GM12878 (cell line): ENCODE measurements around the gene FUZ. TPM values are rescaled to one million over a fixed set of nuclear protein-coding genes. Genes with fewer than 3 reads are reported as not detected.
A peak's percentile ranks its signal among the peaks of the same experiment; 100 is the strongest.

Source experiments
- ATAC-seq: fragments of 200-7000 bp; cut with Tn5 transposase; 3 replicates; pipeline ENCODE4 v1.9.1; 2020; ENCODE audit warnings: mild to moderate bottlenecking, moderate library complexity
- BruUV-seq: library from RNA; stranded (reverse); fragments of 400-500 nt; replicated peaks from 2 replicates; lab custom pipeline; 2021; lab: Mats Ljungman, UMichigan
- CTCF ChIA-PET: fragments of 300-600 bp; sonication (Branson Sonifier 250); formaldehyde crosslinking; extraction: SDS; loops from one replicate; lab custom pipeline; 2021; ENCODE audit warnings: inconsistent platforms; lab: Yijun Ruan, JAX
- POLR2A ChIA-PET: fragments of 350-600 bp; formaldehyde crosslinking; extraction: SDS; loops from one replicate; lab custom pipeline; 2021; ENCODE audit warnings: inconsistent platforms; lab: Charles Lee
- RAD21 ChIA-PET: fragments of 300-600 bp; sonication (Branson Sonifier 250); formaldehyde crosslinking; loops from one replicate; lab custom pipeline; 2023; ENCODE audit warnings: antibody characterized with exemption; ENCODE audit not compliant: unreplicated experiment; lab: Charles Lee
- SMC1A ChIA-PET: fragments of 300-600 bp; sonication (Branson Sonifier 250); formaldehyde crosslinking; loops from one replicate; lab custom pipeline; 2023; ENCODE audit not compliant: unreplicated experiment, uncharacterized antibody; lab: Charles Lee
- DNase-seq: peaks from one replicate; pipeline ENCODE4 v3.0.0-alpha.2; 2011; ENCODE audit warnings: low read depth, low spot score
- FAIRE-seq: peaks from 3 replicates; lab custom pipeline; 2011; peaks lifted over from hg19 to GRCh38; lab: Jason Lieb, UNC
- H2AFZ ChIP-seq: 2 replicates; pipeline ENCODE4 v1.6.0; 2011; ENCODE audit warnings: low read depth, low read length, control low read depth; ENCODE audit not compliant: control insufficient read depth
- H3K27ac ChIP-seq: 2 replicates; pipeline ENCODE4 v1.5.1; 2011; ENCODE audit warnings: control low read depth; ENCODE audit not compliant: control insufficient read depth, insufficient read depth
- H3K27me3 ChIP-seq, 2 experiments: replicated peaks in 1 of 2; 2 replicates each; pipeline versions ENCODE4 v1.6.0 to v1.6.1; 2011; ENCODE audit warnings: low read length in 1 of 2; ENCODE audit not compliant: control insufficient read depth in 2 of 2, insufficient read depth in 2 of 2
- H3K36me3 ChIP-seq, 2 experiments: 2 replicates each; pipeline ENCODE4 v1.5.1; 2011; ENCODE audit warnings: low read length in 1 of 2; ENCODE audit not compliant: control insufficient read depth in 2 of 2, insufficient read depth in 2 of 2
- H3K4me1 ChIP-seq: 2 replicates; pipeline ENCODE4 v1.6.1; 2011; ENCODE audit warnings: mild to moderate bottlenecking, low read length, moderate library complexity, mixed read lengths; ENCODE audit not compliant: control insufficient read depth, insufficient read depth
- H3K4me2 ChIP-seq: 2 replicates; pipeline ENCODE4 v1.6.0; 2011; ENCODE audit warnings: control low read depth; ENCODE audit not compliant: control insufficient read depth, insufficient read depth
- H3K4me3 ChIP-seq: fragments of 200-600 bp; sonication (generic); 2 replicates; pipeline ENCODE4 v1.5.1; 2016
- H3K79me2 ChIP-seq: 2 replicates; pipeline ENCODE4 v1.6.0; 2011; ENCODE audit warnings: low read length; ENCODE audit not compliant: control insufficient read depth, insufficient read depth
- H3K9ac ChIP-seq: 2 replicates; pipeline ENCODE4 v1.8.0; 2011; ENCODE audit warnings: low read length, control low read depth, mixed read lengths; ENCODE audit not compliant: control insufficient read depth, insufficient read depth
- H3K9me3 ChIP-seq: replicated peaks from 3 replicates; pipeline ENCODE4 v1.5.1; 2011; ENCODE audit warnings: mild to moderate bottlenecking, low read length; ENCODE audit not compliant: control insufficient read depth, insufficient read depth
- H4K20me1 ChIP-seq: 2 replicates; pipeline ENCODE4 v1.6.0; 2011; ENCODE audit not compliant: control insufficient read depth, insufficient read depth
- BHLHE40 ChIP-seq, 2 experiments: fragments of 450-650 bp in 1 of 2; IDR thresholded peaks; 2 replicates each; pipeline ENCODE4 v1.6.1; 2011 to 2017; ENCODE audit warnings: low read depth in 2 of 2, borderline replicate concordance in 1 of 2, improper control_type of control experiment in 1 of 2, low read length in 1 of 2, mild to moderate bottlenecking in 1 of 2
- EED ChIP-seq: sonication (generic); IDR thresholded peaks from 2 replicates; pipeline ENCODE4 v1.6.1; 2016; ENCODE audit warnings: antibody characterized with exemption, low read depth
- ESRRA ChIP-seq: IDR thresholded peaks from 2 replicates; pipeline ENCODE4 v1.6.1; 2012; ENCODE audit warnings: mild to moderate bottlenecking, low read length, improper control_type of control experiment
- FOS ChIP-seq: IDR thresholded peaks from 3 replicates; pipeline ENCODE4 v1.6.1; 2011; ENCODE audit warnings: borderline replicate concordance; ENCODE audit not compliant: insufficient read length; ENCODE audit errors: extremely low read depth
- KDM1A ChIP-seq: fragments of 200-600 bp; sonication (generic); IDR thresholded peaks from 2 replicates; pipeline ENCODE4 v1.6.1; 2016; ENCODE audit warnings: borderline replicate concordance
- MEF2A ChIP-seq: IDR thresholded peaks from 2 replicates; pipeline ENCODE4 v1.6.1; 2011; ENCODE audit warnings: low read depth, mild to moderate bottlenecking, low read length, moderate library complexity; ENCODE audit not compliant: insufficient read depth
- NR2C2 ChIP-seq: IDR thresholded peaks from 2 replicates; pipeline ENCODE4 v1.6.1; 2011; ENCODE audit warnings: borderline replicate concordance, low read depth; ENCODE audit not compliant: control insufficient read depth, insufficient read length
- RB1 ChIP-seq: fragments of 450-650 bp; formaldehyde crosslinking; IDR thresholded peaks from 2 replicates; pipeline ENCODE4 v1.6.1; 2017; ENCODE audit warnings: mild to moderate bottlenecking, borderline replicate concordance
- SIN3A ChIP-seq: IDR thresholded peaks from 2 replicates; pipeline ENCODE4 v1.6.1; 2012; ENCODE audit warnings: low read depth, low read length, improper control_type of control experiment
- SIX5 ChIP-seq: IDR thresholded peaks from 2 replicates; pipeline ENCODE4 v1.6.1; 2011; ENCODE audit warnings: mild to moderate bottlenecking, low read depth, low read length, moderate library complexity; ENCODE audit not compliant: severe bottlenecking
- YY1 ChIP-seq: IDR thresholded peaks from 2 replicates; pipeline ENCODE4 v1.6.1; 2011; ENCODE audit warnings: low read depth, mild to moderate bottlenecking, low read length
- WGBS: methylation state at CpG from one replicate; pipeline ENCODE4 v1.1.6; 2016; ENCODE audit warnings: low lambda C conversion rate; ENCODE audit not compliant: insufficient replicate concordance, insufficient coverage; ENCODE audit errors: missing lambda C conversion rate; 5-methylcytosine and 5-hydroxymethylcytosine counted together
- in situ Hi-C: fragments of 300-500 bp; cut with MboI; formaldehyde crosslinking; loops from 9 replicates; pipeline ENCODE4 v1.14.3; 2018; ENCODE audit warnings: mixed read lengths
- intact Hi-C: fragments of 100-400 bp; cut with micrococcal nuclease; formaldehyde crosslinking; loops from one replicate; pipeline ENCODE4 v1.14.2; 2022; ENCODE audit not compliant: unreplicated experiment
- polyA plus RNA-seq, 11 experiments: library from polyadenylated mRNA; depleted of rRNA in 4 of 11; unstranded in 6 of 11; stranded (reverse) in 5 of 11; fragments of >200 nt; fragmentation: Nextera tagmentation in 4 of 11; fragmentation: Illumina TruSeq in 1 of 11; extraction: Ambion mirVana in 4 of 11; extraction: Trizol in 1 of 11; gene quantifications; 1 replicate in 1 of 11; 2 replicates in 10 of 11; pipeline versions ENCODE4 v1.2.1 to v1.2.3, GENCODE V29; 2011 to 2016; ENCODE audit warnings: inconsistent platforms in 2 of 11, missing spikeins in 2 of 11, low read depth in 1 of 11
- total RNA-seq, 4 experiments: library from RNA; depleted of rRNA in 3 of 4; stranded (reverse); fragments of >200 nt in 3 of 4; fragmentation: Illumina TruSeq in 1 of 4; extraction: Trizol in 1 of 4; gene quantifications; 2 replicates each; pipeline versions ENCODE4 v1.2.1 to v1.2.3, GENCODE V29; 2013 to 2021
- TF ChIP-seq, protein P1 (sequence below): fragments of 450-650 bp; conservative IDR thresholded peaks from 2 replicates; pipeline ENCODE4 v1.6.1; 2017; ENCODE audit warnings: mild to moderate bottlenecking, moderate library complexity
- TF ChIP-seq, protein P2 (sequence below): fragments of 450-650 bp; IDR thresholded peaks from 2 replicates; pipeline ENCODE4 v1.6.1; 2016; ENCODE audit warnings: mild to moderate bottlenecking
- TF ChIP-seq, protein P3 (sequence below): IDR thresholded peaks from 2 replicates; pipeline ENCODE4 v1.6.1; 2011; ENCODE audit warnings: borderline replicate concordance, low read depth, mild to moderate bottlenecking, moderate library complexity, low read length; ENCODE audit not compliant: insufficient read depth, poor library complexity, severe bottlenecking

The FUZ gene
- total and polyA plus RNA-seq, 10 of the 15 experiments (the other 5 are each of a cell fraction or from before 2014, with no cell fraction given), result 0.18 to 11.5 (median 8.8) TPM

DNA sequence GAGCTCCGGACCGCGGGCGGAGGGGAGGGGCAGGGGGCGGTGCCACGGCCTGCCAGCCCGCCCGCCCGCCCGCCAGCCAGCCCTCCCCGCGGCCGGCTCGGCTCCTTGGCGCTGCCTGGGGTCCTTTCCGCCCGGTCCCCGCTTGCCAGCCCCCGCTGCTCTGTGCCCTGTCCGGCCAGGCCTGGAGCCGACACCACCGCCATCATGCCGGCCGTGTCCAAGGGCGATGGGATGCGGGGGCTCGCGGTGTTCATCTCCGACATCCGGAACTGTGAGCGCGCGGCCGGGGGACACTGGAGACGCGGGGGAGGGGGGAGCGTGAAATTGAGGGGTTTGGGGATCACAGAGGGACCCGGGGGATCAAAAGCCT lies 46.2 kb downstream of the FUZ start, which contains the start of gene AP2A1 (continued):
- TF ChIP-seq, protein P1, sequence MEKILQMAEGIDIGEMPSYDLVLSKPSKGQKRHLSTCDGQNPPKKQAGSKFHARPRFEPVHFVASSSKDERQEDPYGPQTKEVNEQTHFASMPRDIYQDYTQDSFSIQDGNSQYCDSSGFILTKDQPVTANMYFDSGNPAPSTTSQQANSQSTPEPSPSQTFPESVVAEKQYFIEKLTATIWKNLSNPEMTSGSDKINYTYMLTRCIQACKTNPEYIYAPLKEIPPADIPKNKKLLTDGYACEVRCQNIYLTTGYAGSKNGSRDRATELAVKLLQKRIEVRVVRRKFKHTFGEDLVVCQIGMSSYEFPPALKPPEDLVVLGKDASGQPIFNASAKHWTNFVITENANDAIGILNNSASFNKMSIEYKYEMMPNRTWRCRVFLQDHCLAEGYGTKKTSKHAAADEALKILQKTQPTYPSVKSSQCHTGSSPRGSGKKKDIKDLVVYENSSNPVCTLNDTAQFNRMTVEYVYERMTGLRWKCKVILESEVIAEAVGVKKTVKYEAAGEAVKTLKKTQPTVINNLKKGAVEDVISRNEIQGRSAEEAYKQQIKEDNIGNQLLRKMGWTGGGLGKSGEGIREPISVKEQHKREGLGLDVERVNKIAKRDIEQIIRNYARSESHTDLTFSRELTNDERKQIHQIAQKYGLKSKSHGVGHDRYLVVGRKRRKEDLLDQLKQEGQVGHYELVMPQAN, result peak; percentile 41; the same call in 1 of the 2 replicates
- no peak for TF ChIP-seq NR2C2
- no peak for TF ChIP-seq RB1
- peak; percentile 54; the same call in 1 of the 2 replicates for TF ChIP-seq SIN3A

DNA sequence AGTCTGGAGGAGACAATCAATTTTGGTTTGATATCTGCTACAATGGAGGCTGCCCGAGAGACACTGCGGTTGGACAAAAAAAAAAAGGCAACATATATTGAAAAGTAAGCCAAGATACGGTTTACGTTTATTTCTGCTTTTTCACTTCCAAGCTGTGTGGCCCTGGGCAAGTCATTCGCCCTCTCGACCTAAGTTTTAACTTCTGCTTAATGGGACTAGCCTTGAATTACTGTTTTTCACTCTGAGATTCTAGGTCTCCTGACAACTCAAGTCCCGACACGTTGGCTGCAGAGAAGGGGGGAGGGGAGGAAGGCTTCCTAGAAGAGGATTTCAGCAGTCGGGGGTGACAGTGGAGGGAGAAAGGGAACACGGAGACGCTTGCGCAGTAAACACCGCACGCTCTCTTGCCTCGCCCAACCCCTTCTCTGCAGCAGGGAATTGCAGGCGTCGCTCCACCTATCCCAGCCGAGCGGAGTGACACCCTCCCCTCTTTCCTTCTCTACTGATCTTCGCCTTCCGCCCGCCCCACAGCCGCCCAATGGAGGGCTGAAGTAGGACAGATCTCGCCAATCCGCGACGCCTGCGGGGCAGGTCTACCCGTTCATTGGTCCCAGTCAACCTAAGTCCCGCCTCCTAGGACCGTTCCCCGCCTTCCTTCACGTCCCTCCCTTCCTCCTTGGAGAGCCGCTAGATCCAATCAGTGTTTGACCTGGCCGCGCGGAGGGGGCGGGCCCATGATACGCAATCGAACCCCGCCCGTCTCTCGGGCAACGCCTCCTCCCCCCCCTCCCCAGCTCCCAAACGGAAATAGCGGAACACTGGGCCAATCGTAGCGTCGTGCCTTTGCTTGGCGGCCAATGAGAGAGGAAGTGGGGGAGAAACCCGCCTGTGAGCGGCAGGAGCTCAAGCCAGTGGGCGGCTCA lies 46.8 kb downstream of the FUZ start:
- ChIA-PET RAD21 (interaction anchor here (0.6 to 1.7 kb wide), 12 partner anchors 35 to 1121 kb away, joined by 3 to 12 read pairs (median 4); partner anchors contain the start of genes AKT1S1, PRMT1, RRAS and SCAF1), POLR2A (interaction anchor here (0.5 to 1.6 kb wide), 25 partner anchors 9 to 1028 kb away, joined by 3 to 14 read pairs (median 4); partner anchors contain the start of genes AKT1S1, BCL2L12, FUZ and IRF3), CTCF (interaction anchor here (0.6 to 1.4 kb wide), 3 partner anchors 94 to 790 kb away, joined by 3 read pairs; no protein-coding TSS in a partner anchor), SMC1A (interaction anchor here (0.6 to 1.9 kb wide), 6 partner anchors 47 to 111 kb away, joined by 3 to 5 read pairs (median 4); partner anchors contain the start of genes AKT1S1, FUZ, MED25 and PTOV1)
- Histone ChIP-seq H3K36me3 (no peaks in the 10 kb centered on the region), H3K9ac (peak overlapping the region; percentile 74), H3K4me2 (peak overlapping the region; percentile 90), H4K20me1 (no peaks in the 10 kb centered on the region), H3K27ac (peak overlapping the region; percentile 89), H3K4me3 (peak overlapping the region; percentile 89), H3K9me3 (no peaks in the 10 kb centered on the region), H2AFZ (peak overlapping the region; percentile 98), H3K27me3 (no peaks in the 10 kb centered on the region; a peak in 1 of 4 replicates), H3K4me1 (peaks cover 15% of the 10 kb centered on the region; the same call in 1 of the 2 replicates), H3K79me2 (peaks cover 24% of the 10 kb centered on the region)
- intact Hi-C loops (loop anchor here (5.0 kb wide), 2 partner anchors 41 to 101 kb away; partner anchors contain the start of gene PNKP), in situ Hi-C loops (no loop called here)
- ATAC-seq (peak; percentile 96), DNase-seq (peak; percentile 100), FAIRE-seq (peak; percentile 100)
- WGBS, result under 1% methylated on average over 49 of the region's 53 CpGs
- BruUV-seq, result TSS peak; percentile 99
- TF ChIP-seq SIX5, result no peak
- TF ChIP-seq BHLHE40 (IDR thresholded peaks at IDR 0.05; ENCODE audit: borderline replicate concordance in 1 of 2, low read depth in 2 of 2, low read length in 1 of 2), result peak; percentile 24 to 31; a peak in 2 of 4 replicates
- TF ChIP-seq FOS, result peak; percentile 88
- TF ChIP-seq, protein P2, sequence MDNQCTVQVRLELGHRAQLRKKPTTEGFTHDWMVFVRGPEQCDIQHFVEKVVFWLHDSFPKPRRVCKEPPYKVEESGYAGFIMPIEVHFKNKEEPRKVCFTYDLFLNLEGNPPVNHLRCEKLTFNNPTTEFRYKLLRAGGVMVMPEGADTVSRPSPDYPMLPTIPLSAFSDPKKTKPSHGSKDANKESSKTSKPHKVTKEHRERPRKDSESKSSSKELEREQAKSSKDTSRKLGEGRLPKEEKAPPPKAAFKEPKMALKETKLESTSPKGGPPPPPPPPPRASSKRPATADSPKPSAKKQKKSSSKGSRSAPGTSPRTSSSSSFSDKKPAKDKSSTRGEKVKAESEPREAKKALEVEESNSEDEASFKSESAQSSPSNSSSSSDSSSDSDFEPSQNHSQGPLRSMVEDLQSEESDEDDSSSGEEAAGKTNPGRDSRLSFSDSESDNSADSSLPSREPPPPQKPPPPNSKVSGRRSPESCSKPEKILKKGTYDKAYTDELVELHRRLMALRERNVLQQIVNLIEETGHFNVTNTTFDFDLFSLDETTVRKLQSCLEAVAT, result peak; percentile 48; the same call in 1 of the 2 replicates
- TF ChIP-seq, protein P3, sequence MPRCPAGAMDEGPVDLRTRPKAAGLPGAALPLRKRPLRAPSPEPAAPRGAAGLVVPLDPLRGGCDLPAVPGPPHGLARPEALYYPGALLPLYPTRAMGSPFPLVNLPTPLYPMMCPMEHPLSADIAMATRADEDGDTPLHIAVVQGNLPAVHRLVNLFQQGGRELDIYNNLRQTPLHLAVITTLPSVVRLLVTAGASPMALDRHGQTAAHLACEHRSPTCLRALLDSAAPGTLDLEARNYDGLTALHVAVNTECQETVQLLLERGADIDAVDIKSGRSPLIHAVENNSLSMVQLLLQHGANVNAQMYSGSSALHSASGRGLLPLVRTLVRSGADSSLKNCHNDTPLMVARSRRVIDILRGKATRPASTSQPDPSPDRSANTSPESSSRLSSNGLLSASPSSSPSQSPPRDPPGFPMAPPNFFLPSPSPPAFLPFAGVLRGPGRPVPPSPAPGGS, result no peak
- TF ChIP-seq EED, result peak; percentile 58; the same call in 1 of the 2 replicates
- TF ChIP-seq YY1, result no peak
- TF ChIP-seq MEF2A, result no peak
- TF ChIP-seq ESRRA, result no peak
- TF ChIP-seq KDM1A, result no peak
